NOMO-1 treated with dmso at 0.1 percent for 144 hours (cell line): ENCODE results near the gene DGKA.
A peak's percentile ranks its signal among the peaks of the same experiment; 100 is the strongest.
"Not testable (repeated sequence)": the region's sequence is repeated elsewhere in the genome, so short reads cannot be mapped to it uniquely, and the experiment has no call there.

Experiments used
- DNase-seq: peaks from one replicate; lab custom pipeline; 2025; ENCODE audit not compliant: unreplicated experiment; lab: John Stamatoyannopoulos, UW

Gene DGKA

GRCh38 chr12:55966408-55967281 is 35.7 kb downstream of the DGKA start, which contains the start of gene CDK2:
TSS of gene CDK2 (plus strand) at chr12:55966830. CDS start at chr12:55967009, 179 bp downstream.
- peak; percentile 82 for DNase-seq

- DNase-seq, result no peak
Observed at GRCh38 chr12:55969356-55969755, 38.4 kb downstream of the DGKA start.

- DNase-seq, result no peak
Observed at GRCh38 chr12:55970775-55971174, 39.8 kb downstream of the DGKA start.

GRCh38 chr12:55972042-55972441 is 41.1 kb downstream of the DGKA start:
- no peak for DNase-seq

GRCh38 chr12:55972456-55972855 is 41.5 kb downstream of the DGKA start:
- no peak for DNase-seq

GRCh38 chr12:55972911-55973598 is 42.1 kb downstream of the DGKA start:
- no peak for DNase-seq

GRCh38 chr12:55973599-55974307 is 42.8 kb downstream of the DGKA start, which contains the start of gene RAB5B:
TSS of gene RAB5B (plus strand) at chr12:55974078. CDS start at chr12:55986961, 12,883 bp downstream.
- peak; percentile 100 for DNase-seq

GRCh38 chr12:55974308-55974730 is 43.4 kb downstream of the DGKA start:
- peak; percentile 32 for DNase-seq

- no peak for DNase-seq
Observed at GRCh38 chr12:55978393-55978792, 47.4 kb downstream of the DGKA start.

- DNase-seq, result no peak
Observed at GRCh38 chr12:55979069-55979468, 48.1 kb downstream of the DGKA start.

GRCh38 chr12:55981882-55982281 is 50.9 kb downstream of the DGKA start:
- not testable (repeated sequence) for DNase-seq

GRCh38 chr12:55982319-55982936 is 51.5 kb downstream of the DGKA start:
- no peak for DNase-seq

- no peak for DNase-seq
Observed at GRCh38 chr12:55983232-55983842, 52.4 kb downstream of the DGKA start.

- DNase-seq, result no peak
Observed at GRCh38 chr12:55984861-55985260, 53.9 kb downstream of the DGKA start.

- no peak for DNase-seq
Observed at GRCh38 chr12:55985341-55985740, 54.4 kb downstream of the DGKA start.

GRCh38 chr12:55985976-55986375 is 55.0 kb downstream of the DGKA start:
- DNase-seq, result not testable (repeated sequence)

- DNase-seq, result no peak
Observed at GRCh38 chr12:55991110-55991509, 60.1 kb downstream of the DGKA start.

GRCh38 chr12:55993230-55993853 is 62.4 kb downstream of the DGKA start:
- no peak for DNase-seq

GRCh38 chr12:55995366-55995765 is 64.4 kb downstream of the DGKA start:
- no peak for DNase-seq

GRCh38 chr12:55996201-55996714 is 65.3 kb downstream of the DGKA start:
- DNase-seq, result peak; percentile 21
